Measurements from ENCODE around the gene DSCAM. TPM values are rescaled to one million over a fixed set of nuclear protein-coding genes. Genes with fewer than 3 reads are reported as not detected.

Gene DSCAM
- total and polyA plus RNA-seq, 8 donors, result 0.37 TPM; not detected in 7

GRCh38 chr21:40680311-40680710 lies 166.6 kb downstream of the DSCAM start:
- H3K4me1 ChIP-seq, result no peaks in the 10 kb centered on the region
- intact Hi-C loops (cut with DNase I; ENCODE audit: low total_unique reads), result no loop called here
- no peaks in the 10 kb centered on the region for H3K27me3 ChIP-seq
- no peak for DNase-seq
- WGBS, 5 donors, result 39 to 71% (median 63%) methylated on average over 1 of the region's 1 CpG
- peaks cover 0 to 5% (median 2%) of the 10 kb centered on the region in 4 donors for H3K9me3 ChIP-seq
- no peak overlapping the region for H3K27ac ChIP-seq
- H3K4me3 ChIP-seq, result no peak overlapping the region
- no peaks in the 10 kb centered on the region for H3K36me3 ChIP-seq
- TF ChIP-seq EP300 (IDR thresholded peaks at IDR 0.05), result no peak
- no peak for TF ChIP-seq POLR2A (IDR thresholded peaks at IDR 0.05)
- TF ChIP-seq CTCF (IDR thresholded peaks at IDR 0.05), result no peak
- TF ChIP-seq POLR2AphosphoS5 (IDR thresholded peaks at IDR 0.05), result no peak

GRCh38 chr21:40678681-40679284 lies 168.2 kb downstream of the DSCAM start:
- 75 to 83% (median 80%) methylated on average over 8 of the region's 8 CpGs for WGBS, 5 donors
- Histone ChIP-seq H3K36me3 (no peaks in the 10 kb centered on the region), H3K27me3 (no peaks in the 10 kb centered on the region), H3K9me3 (peaks cover 0 to 5% (median 2%) of the 10 kb centered on the region in 4 donors), H3K4me1 (no peaks in the 10 kb centered on the region), H3K4me3 (no peak overlapping the region), H3K27ac (no peak overlapping the region)
- intact Hi-C loops (cut with DNase I; ENCODE audit: low total_unique reads), result no loop called here
- no peak for DNase-seq
- TF ChIP-seq POLR2A (IDR thresholded peaks at IDR 0.05) (no peak), EP300 (IDR thresholded peaks at IDR 0.05) (no peak), CTCF (IDR thresholded peaks at IDR 0.05) (no peak), POLR2AphosphoS5 (IDR thresholded peaks at IDR 0.05) (no peak)

GRCh38 chr21:40675017-40675416 lies 171.9 kb downstream of the DSCAM start:
- H3K27ac ChIP-seq, result no peak overlapping the region
- WGBS, 5 donors, result 68 to 87% (median 76%) methylated on average over 8 of the region's 8 CpGs
- intact Hi-C loops (cut with DNase I; ENCODE audit: low total_unique reads), result no loop called here

GRCh38 chr21:40672602-40673001 lies 174.4 kb downstream of the DSCAM start:
- Histone ChIP-seq H3K9me3 (no peaks in the 10 kb centered on the region), H3K27me3 (no peaks in the 10 kb centered on the region), H3K27ac (no peak overlapping the region), H3K4me1 (no peaks in the 10 kb centered on the region), H3K36me3 (no peaks in the 10 kb centered on the region), H3K4me3 (no peak overlapping the region)
- DNase-seq, result no peak
- TF ChIP-seq CTCF (IDR thresholded peaks at IDR 0.05) (no peak), EP300 (IDR thresholded peaks at IDR 0.05) (no peak), POLR2AphosphoS5 (IDR thresholded peaks at IDR 0.05) (no peak), POLR2A (IDR thresholded peaks at IDR 0.05) (no peak)
- intact Hi-C loops (cut with DNase I; ENCODE audit: low total_unique reads), result no loop called here
- 42 to 73% (median 60%) methylated on average over 2 of the region's 2 CpGs for WGBS, 5 donors

More at GRCh38 chr21:40675017-40675416, 171.9 kb downstream of the DSCAM start:
- no peaks in the 10 kb centered on the region for H3K27me3 ChIP-seq
- no peak overlapping the region for H3K4me3 ChIP-seq
- H3K4me1 ChIP-seq, result no peaks in the 10 kb centered on the region
- no peak for DNase-seq
- H3K9me3 ChIP-seq, result no peaks in the 10 kb centered on the region
- H3K36me3 ChIP-seq, result no peaks in the 10 kb centered on the region
- TF ChIP-seq EP300 (IDR thresholded peaks at IDR 0.05) (no peak), CTCF (IDR thresholded peaks at IDR 0.05) (no peak), POLR2AphosphoS5 (IDR thresholded peaks at IDR 0.05) (no peak), POLR2A (IDR thresholded peaks at IDR 0.05) (no peak)
